Astrocyte of the hippocampus (primary cell): ENCODE results near the gene APBA2.

Experiments
- DNase-seq: peaks from one replicate; pipeline ENCODE4 v3.0.0; 2011; ENCODE audit warnings: low read depth, low spot score

APBA2 gene

DNA sequence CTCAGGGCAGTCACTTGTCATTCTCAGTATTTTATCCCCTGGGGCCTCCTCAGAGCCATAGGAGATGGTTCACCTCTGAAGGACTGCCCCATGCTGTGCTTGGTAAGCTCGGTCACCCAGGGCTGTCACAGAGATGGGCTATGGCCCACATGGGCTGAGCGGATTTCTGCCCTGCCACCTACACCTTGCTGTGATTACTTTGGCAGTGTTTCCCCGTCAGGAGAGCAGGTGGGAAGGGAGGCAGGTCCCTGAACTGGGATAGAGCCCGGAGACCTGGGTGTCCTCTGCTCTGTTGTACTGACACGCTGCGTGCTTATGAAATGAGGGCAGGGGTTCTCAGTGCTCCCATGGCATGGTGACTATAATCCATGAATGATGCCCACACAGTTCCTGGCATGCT is 48.9 kb downstream of the APBA2 start:
- DNase-seq: no peak

- DNase-seq: no peak
Measured at GRCh38 chr15:28935316-28935715, 49.5 kb downstream of the APBA2 start.

DNA sequence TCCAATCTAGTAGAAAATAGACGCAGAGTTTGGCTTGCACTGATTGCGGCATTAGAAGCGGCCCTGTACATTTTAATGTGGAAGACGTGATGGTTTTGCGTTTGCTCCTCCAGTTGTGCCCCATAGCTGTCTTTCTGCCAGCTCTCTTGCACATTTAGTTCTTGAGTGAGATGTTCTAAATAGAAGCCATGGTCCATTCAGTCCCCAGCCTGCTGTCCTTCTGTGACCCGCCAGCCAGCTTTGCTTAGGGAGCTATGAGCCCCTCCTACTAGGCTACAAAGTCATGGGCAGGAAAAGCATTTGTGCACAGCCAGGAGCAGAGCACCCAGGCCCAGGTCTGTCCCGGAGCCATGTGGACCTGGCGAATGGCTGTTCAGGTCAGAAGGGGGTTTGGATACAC is 50.3 kb downstream of the APBA2 start:
- no peak for DNase-seq

DNA sequence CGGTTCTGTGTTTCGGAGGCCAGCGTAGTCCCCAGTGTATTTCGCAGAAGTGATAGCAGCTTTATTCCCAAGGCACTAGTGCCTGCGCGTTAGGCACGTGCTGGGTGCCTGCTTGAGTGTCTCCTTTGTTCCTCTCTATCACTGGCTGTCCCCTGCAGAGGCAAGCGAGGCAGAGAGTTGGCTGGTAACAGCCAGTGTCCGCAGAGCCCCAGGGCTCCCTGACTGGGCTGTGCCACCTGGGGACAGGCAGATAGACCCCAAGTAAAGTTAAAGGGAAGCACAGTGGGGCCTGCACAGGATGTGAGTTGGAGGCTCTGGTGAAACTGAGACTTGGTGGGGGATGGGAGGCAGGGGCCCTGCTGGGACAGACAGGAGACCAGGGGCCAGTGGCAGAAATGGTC is 50.7 kb downstream of the APBA2 start:
- DNase-seq: no peak

GRCh38 chr15:28937271-28937670 is 51.5 kb downstream of the APBA2 start:
- no peak for DNase-seq

- DNase-seq: no peak
Measured at GRCh38 chr15:28942046-28942445, 56.3 kb downstream of the APBA2 start.

DNA sequence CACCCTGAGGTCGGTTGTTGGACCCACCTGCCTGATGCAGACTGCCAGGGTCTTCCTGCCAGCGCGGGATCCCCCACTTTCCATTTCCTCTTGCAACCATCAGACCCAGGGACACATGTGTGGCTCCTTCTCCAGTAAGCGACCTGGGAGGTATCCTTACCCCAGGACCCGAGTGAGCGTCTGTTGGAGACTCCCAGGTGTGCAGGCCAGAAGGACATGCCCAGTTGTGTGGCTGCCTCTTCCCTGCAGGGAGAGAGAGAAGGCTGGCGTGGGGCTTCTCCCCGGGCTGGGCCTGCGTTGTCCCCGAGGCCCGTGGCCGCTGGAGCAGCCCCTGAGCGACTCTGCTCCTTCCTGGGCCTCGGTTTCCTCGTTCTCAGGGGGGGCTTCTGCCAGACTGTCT is 56.8 kb downstream of the APBA2 start:
- no peak for DNase-seq

DNA sequence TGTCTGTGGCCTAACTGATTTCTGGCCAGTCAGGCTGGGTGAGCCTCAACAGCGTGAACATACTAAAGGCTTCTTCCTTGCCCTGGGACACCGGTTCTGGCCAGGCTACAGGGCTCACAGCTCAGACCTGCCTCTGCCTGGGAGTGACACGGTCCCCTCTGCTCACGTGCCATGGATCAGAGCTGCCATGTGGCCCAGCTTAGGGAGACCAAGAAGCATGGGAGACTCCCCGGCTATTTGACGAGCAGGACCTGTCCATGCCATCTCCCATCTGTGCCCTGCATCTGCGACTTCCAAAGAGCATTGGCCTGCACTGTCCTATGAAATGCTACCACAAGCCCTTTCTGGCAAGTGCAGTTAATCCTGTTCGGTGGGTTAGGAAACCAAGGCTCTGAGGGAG is 57.4 kb downstream of the APBA2 start:
- no peak for DNase-seq

DNA sequence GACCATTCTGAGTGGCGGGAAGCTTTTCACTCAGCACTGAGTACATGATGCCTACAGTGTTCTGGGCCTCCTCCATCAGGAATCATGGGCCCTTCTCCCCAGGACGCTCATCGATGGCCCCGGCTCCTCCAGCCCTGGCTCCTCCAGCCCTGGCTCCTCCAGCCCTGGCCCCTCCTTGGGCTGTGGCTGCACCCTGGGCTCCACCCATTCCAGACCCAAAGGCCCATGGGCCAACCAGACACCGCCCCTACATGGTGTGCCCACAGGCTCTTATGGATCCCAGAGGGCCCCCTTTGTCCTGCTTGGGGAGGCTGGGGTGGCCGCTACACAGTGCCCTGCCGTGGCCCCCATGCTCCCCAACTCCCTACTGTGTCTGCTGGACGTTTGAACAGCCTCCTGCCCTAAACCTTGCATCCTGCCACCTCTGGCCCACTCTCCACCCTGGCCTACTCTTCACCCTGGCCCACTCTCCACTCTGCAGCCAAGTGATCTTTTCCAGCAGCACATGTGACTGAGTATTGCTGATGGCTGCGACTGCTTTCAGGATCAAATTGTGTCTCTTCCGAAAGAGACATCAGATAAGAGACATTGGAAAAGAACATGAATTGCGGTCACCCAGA is 57.9 kb downstream of the APBA2 start:
- DNase-seq: no peak

DNA sequence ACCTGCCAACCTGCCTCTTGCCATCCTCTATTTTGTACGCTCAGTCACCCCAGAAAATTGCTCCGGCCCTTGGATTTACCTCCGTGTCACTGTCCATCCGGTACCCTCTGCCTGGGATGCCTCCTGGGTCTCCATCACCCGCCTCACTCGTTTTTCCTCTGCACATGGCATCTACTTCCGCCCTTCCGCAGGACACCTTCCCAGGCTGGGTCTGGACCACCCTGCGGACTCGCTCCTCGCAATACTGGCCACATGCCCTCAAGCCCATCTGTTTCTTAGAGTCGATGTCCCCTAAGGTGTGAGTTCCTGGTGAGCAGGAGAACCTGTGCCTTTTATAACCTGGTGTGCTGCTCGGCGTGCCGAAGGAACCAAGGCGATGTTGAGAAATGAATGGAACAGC is 58.5 kb downstream of the APBA2 start:
- DNase-seq: no peak

- DNase-seq: no peak
Measured at GRCh38 chr15:28944696-28945300, 59.0 kb downstream of the APBA2 start.

- DNase-seq: peak; percentile 33
Measured at GRCh38 chr15:28945626-28946230, 60.0 kb downstream of the APBA2 start.

GRCh38 chr15:28946803-28947202 is 61.0 kb downstream of the APBA2 start:
- no peak for DNase-seq

- DNase-seq: no peak
Measured at GRCh38 chr15:28947221-28947674, 61.5 kb downstream of the APBA2 start.

- no peak for DNase-seq
Measured at GRCh38 chr15:28948036-28948435, 62.3 kb downstream of the APBA2 start.

DNA sequence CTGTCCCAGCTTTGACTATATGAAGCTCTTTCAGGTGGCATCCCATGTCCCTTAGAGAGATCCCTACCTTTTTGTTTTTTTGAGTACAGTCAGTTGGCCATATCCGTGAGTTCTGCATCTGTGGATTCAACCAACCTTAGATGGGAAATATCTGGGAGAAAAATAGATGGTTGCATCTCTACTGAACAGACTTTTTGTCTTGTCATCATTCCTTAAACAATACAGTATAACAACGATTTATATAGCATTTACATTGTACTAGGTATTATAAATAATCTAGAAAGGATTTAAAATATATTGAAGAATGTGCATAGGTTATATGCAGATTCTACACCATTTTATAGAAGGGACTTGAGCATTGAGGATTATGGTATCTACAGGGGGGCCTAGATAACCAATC is 65.1 kb downstream of the APBA2 start:
- DNase-seq: no peak

- DNase-seq: no peak
Measured at GRCh38 chr15:28952666-28953491, 67.1 kb downstream of the APBA2 start.

GRCh38 chr15:28953573-28954195 is 67.9 kb downstream of the APBA2 start:
- DNase-seq: no peak

GRCh38 chr15:28954466-28955159 is 68.8 kb downstream of the APBA2 start:
- no peak for DNase-seq

- peak; percentile 74 for DNase-seq
Measured at GRCh38 chr15:28955160-28955992, 69.6 kb downstream of the APBA2 start.
